ENCODE results near the gene ACSM2A. TPM values are rescaled to one million over a fixed set of nuclear protein-coding genes. Genes with fewer than 3 reads are reported as not detected.
"Not testable (repeated sequence)": the region's sequence is repeated elsewhere in the genome, so short reads cannot be mapped to it uniquely, and the experiment has no call there.

The ACSM2A gene
- total and polyA plus RNA-seq, 12 donors, result 0.03 to 0.29 (median 0.13) TPM; not detected in 6

DNA sequence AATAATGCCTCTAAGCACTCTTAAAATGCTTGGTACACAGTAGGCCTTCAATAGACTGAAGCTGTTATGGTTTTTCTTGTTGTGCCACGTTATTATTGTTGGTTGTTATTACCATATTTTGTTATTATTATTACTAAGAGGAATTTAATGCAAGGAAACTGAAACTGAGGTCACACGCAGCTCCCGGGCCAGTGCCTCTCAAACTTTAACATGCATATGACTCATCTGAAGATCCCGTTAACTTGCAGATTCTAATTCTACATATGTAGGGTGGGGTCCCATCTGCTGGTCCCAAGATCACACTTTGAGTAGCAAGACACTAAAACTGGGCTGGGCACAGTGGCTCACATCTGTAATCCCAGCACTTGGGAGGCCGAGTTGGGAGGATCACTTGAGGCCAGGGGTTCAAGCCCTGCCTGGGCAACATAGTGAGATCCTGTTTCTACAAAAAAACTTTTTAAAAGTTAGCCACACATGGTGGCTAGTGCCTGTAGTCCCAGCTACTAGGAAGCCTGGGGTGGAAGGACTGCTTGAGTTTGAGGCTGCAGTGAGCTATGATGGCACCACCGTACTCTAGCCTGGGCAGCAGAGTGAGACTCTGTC lies 41.1 kb upstream of the ACSM2A start:
- peak overlapping the region in 2 of 5 donors; percentile 64 to 76 for H3K27ac ChIP-seq
- no peaks in the 10 kb centered on the region for H3K9me3 ChIP-seq (replicated peaks in 1 of 3)
- intact Hi-C loops (cut with DNase I), result no loop called here
- H3K36me3 ChIP-seq (replicated peaks in 1 of 2), result no peaks in the 10 kb centered on the region
- DNase-seq, result peak in 2 of 7 donors; percentile 10 to 58
- no peak overlapping the region for H3K4me3 ChIP-seq
- no peaks in the 10 kb centered on the region for H3K27me3 ChIP-seq
- H3K4me1 ChIP-seq (replicated peaks in 1 of 2), result no peaks in the 10 kb centered on the region
- TF ChIP-seq, protein P1, sequence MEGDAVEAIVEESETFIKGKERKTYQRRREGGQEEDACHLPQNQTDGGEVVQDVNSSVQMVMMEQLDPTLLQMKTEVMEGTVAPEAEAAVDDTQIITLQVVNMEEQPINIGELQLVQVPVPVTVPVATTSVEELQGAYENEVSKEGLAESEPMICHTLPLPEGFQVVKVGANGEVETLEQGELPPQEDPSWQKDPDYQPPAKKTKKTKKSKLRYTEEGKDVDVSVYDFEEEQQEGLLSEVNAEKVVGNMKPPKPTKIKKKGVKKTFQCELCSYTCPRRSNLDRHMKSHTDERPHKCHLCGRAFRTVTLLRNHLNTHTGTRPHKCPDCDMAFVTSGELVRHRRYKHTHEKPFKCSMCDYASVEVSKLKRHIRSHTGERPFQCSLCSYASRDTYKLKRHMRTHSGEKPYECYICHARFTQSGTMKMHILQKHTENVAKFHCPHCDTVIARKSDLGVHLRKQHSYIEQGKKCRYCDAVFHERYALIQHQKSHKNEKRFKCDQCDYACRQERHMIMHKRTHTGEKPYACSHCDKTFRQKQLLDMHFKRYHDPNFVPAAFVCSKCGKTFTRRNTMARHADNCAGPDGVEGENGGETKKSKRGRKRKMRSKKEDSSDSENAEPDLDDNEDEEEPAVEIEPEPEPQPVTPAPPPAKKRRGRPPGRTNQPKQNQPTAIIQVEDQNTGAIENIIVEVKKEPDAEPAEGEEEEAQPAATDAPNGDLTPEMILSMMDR (IDR thresholded peaks at IDR 0.05), result no peak
- no peak for TF ChIP-seq POLR2A (IDR thresholded peaks at IDR 0.05)
- 72 to 81% (median 77%) methylated on average over 6 of the region's 6 CpGs for WGBS, 4 donors

DNA sequence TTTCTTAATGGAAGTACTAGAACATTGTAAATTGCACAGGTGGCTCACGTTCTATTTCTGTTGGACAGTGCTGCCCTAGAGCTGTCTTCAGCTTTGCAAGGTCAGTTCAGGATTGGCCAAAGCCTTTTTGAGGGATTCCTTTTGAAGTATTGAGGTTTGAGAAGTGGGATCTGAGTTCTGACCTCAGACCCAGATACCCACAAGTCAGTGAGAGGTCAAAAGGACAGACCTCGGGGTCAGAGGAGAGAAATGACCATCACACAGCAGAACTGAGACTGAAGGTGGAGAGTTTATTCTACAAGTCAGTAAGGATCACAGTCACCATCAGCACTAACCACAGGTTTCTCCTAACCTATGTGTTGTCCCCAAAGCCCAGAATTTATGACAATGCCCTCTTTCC lies 40.3 kb upstream of the ACSM2A start:
- Histone ChIP-seq H3K27ac (no peak overlapping the region), H3K36me3 (replicated peaks in 1 of 2) (no peaks in the 10 kb centered on the region), H3K9me3 (replicated peaks in 1 of 3) (no peaks in the 10 kb centered on the region), H3K27me3 (no peaks in the 10 kb centered on the region), H3K4me1 (replicated peaks in 1 of 2) (no peaks in the 10 kb centered on the region), H3K4me3 (no peak overlapping the region)
- 66 to 84% (median 73%) methylated on average over 2 of the region's 2 CpGs for WGBS, 4 donors
- no peak for DNase-seq
- TF ChIP-seq, protein P1 (IDR thresholded peaks at IDR 0.05), result no peak
- TF ChIP-seq POLR2A (IDR thresholded peaks at IDR 0.05), result no peak
- intact Hi-C loops (cut with DNase I), result no loop called here

DNA sequence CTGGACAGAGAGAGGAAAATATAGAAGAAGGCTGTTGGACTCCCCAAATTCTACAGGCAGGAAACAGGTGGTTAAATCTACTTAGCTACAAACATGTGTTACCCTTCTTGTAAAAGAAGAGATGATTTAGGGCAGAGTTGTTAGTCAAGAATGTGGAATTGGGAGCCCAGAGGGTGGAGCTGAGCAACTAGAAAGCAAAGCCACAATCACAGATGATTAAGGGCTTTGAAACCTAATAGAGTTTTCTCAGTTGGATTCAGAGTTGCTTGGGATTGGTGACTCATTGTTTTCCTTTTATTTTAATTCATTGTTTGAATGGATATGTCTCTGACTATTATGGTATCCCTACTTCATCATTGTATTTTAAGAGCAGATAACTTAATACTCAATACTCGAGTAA lies 35.8 kb upstream of the ACSM2A start:
- Histone ChIP-seq H3K9me3 (replicated peaks in 1 of 3) (no peaks in the 10 kb centered on the region), H3K27me3 (no peaks in the 10 kb centered on the region), H3K27ac (no peak overlapping the region), H3K4me3 (no peak overlapping the region), H3K36me3 (replicated peaks in 1 of 2) (no peaks in the 10 kb centered on the region), H3K4me1 (replicated peaks in 1 of 2) (no peaks in the 10 kb centered on the region)
- TF ChIP-seq, protein P1 (IDR thresholded peaks at IDR 0.05), result no peak
- no peak for TF ChIP-seq POLR2A (IDR thresholded peaks at IDR 0.05)
- 65 to 79% (median 69%) methylated on average over 1 of the region's 1 CpG for WGBS, 4 donors
- no peak for DNase-seq
- intact Hi-C loops (cut with DNase I), result no loop called here

DNA sequence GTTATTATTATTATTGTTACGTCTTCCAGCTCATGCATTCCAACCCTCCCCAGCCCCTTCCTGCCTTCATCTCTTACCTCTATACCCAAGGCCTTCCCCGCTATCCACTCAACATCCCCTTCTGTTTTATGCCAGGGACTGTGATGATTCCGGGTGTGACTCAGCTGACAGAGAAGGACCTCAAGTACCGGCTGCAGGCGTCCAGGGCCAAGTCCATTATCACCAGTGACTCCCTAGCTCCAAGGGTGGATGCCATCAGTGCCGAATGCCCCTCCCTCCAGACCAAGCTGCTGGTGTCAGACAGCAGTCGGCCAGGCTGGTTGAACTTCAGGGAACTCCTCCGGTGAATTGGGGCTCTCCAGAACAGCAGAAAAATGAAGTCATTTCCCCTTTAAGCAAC lies 32.2 kb upstream of the ACSM2A start:
- H3K27me3 ChIP-seq; H3K4me1 ChIP-seq (replicated peaks in 1 of 2); H3K36me3 ChIP-seq (replicated peaks in 1 of 2); DNase-seq; H3K9me3 ChIP-seq (replicated peaks in 1 of 3); H3K4me3 ChIP-seq; H3K27ac ChIP-seq; intact Hi-C loops (cut with DNase I): not testable (repeated sequence)
- WGBS, 4 donors, result 58 to 82% (median 74%) methylated on average over 6 to 8 of the region's 8 CpGs

DNA sequence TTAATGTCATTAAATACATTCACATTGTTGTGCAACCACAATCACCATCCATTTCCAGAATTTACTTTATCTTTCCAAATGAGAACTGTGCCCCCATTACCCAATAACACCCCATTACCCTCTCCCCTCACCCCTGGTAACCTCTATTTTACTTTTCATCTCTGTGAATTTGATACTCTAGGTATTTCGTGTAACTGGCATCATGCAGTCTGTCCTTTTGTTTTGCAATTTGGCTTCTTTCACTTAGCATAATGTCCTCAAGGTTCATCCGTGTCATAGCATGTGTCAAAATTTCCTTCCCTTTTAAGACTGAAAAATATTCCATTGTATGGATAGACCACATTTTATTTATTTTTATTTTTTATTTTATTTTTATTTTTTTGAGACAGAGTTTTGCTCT lies 29.6 kb upstream of the ACSM2A start:
- H3K27me3 ChIP-seq; H3K36me3 ChIP-seq (replicated peaks in 1 of 2); DNase-seq; H3K4me1 ChIP-seq (replicated peaks in 1 of 2); H3K4me3 ChIP-seq; intact Hi-C loops (cut with DNase I); H3K27ac ChIP-seq; H3K9me3 ChIP-seq (replicated peaks in 1 of 3): not testable (repeated sequence)
- 55 to 68% (median 61%) methylated on average over 2 of the region's 2 CpGs for WGBS, 4 donors

DNA sequence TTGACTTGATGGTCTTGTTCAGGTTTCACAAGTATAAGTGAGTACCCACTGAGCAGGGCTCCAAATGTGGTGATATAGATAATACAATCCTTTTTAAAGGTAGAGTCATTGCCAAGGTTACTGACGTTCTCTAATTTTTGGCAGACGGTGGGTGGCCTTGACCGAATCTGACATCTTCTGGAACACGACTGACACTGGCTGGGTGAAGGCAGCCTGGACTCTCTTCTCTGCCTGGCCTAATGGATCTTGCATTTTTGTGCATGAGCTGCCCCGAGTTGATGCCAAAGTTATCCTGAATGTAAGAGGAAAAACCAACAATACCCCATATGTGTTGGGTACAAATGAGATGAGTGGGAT lies 27.6 kb upstream of the ACSM2A start:
- H3K36me3 ChIP-seq (replicated peaks in 1 of 2); intact Hi-C loops (cut with DNase I); H3K27ac ChIP-seq; H3K27me3 ChIP-seq; H3K9me3 ChIP-seq (replicated peaks in 1 of 3); H3K4me1 ChIP-seq (replicated peaks in 1 of 2); H3K4me3 ChIP-seq: not testable (repeated sequence)
- DNase-seq, result peak in 1 of 7 donors; percentile 26
- WGBS, 4 donors, result 43 to 56% (median 49%) methylated on average over 5 of the region's 5 CpGs
